Activated CD4-positive, alpha-beta T cell treated with anti-CD3 and anti-CD28 coated beads, Interleukin-2, amount 50 U/mL, for 48 hours (primary cell): ENCODE measurements around the gene MEFV.
"Not testable (repeated sequence)": the region's sequence is repeated elsewhere in the genome, so short reads cannot be mapped to it uniquely, and the experiment has no call there.

Experiments used
- DNase-seq, 2 experiments: peaks; one replicate each; pipeline ENCODE4 v3.0.0-alpha.2; 2020

Gene MEFV, protein sequence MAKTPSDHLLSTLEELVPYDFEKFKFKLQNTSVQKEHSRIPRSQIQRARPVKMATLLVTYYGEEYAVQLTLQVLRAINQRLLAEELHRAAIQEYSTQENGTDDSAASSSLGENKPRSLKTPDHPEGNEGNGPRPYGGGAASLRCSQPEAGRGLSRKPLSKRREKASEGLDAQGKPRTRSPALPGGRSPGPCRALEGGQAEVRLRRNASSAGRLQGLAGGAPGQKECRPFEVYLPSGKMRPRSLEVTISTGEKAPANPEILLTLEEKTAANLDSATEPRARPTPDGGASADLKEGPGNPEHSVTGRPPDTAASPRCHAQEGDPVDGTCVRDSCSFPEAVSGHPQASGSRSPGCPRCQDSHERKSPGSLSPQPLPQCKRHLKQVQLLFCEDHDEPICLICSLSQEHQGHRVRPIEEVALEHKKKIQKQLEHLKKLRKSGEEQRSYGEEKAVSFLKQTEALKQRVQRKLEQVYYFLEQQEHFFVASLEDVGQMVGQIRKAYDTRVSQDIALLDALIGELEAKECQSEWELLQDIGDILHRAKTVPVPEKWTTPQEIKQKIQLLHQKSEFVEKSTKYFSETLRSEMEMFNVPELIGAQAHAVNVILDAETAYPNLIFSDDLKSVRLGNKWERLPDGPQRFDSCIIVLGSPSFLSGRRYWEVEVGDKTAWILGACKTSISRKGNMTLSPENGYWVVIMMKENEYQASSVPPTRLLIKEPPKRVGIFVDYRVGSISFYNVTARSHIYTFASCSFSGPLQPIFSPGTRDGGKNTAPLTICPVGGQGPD

DNA sequence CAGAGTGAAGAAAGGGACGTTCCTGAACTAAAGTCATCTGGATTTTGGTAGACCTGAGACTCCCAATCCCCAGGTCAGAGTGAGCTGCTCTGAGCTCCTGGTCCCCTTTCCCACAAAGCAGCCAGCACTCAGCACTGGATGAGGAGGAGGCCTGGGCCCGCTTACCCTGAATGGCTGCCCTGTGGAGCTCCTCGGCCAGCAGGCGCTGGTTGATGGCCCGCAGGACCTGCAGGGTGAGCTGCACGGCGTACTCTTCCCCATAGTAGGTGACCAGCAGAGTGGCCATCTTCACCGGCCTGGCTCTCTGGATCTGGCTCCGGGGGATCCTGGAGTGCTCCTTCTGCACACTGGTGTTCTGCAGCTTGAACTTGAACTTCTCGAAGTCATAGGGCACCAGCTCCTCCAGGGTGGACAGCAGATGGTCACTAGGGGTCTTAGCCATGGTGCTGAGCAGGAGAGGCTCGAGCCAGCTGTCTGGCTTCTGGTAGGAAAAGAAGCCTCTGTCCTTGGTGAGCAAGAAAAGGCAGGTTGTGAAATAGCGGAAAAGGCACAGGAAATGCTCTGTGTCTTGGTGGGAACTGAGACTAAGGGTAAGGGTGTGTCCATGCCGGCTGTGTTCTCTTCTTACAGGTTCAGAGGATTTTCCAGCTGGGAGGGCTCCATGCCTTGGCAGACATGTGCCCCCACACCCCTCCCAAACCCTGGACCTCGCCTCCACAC is at the start of gene MEFV:
TSS of gene MEFV (minus strand) at position 488 of the 720 bp plus-strand sequence. CDS start at position 442, 46 bp downstream.
- no peak for DNase-seq

GRCh38 chr16:3306078-3306477 is 49.6 kb upstream of the MEFV start:
- DNase-seq, result no peak

DNA sequence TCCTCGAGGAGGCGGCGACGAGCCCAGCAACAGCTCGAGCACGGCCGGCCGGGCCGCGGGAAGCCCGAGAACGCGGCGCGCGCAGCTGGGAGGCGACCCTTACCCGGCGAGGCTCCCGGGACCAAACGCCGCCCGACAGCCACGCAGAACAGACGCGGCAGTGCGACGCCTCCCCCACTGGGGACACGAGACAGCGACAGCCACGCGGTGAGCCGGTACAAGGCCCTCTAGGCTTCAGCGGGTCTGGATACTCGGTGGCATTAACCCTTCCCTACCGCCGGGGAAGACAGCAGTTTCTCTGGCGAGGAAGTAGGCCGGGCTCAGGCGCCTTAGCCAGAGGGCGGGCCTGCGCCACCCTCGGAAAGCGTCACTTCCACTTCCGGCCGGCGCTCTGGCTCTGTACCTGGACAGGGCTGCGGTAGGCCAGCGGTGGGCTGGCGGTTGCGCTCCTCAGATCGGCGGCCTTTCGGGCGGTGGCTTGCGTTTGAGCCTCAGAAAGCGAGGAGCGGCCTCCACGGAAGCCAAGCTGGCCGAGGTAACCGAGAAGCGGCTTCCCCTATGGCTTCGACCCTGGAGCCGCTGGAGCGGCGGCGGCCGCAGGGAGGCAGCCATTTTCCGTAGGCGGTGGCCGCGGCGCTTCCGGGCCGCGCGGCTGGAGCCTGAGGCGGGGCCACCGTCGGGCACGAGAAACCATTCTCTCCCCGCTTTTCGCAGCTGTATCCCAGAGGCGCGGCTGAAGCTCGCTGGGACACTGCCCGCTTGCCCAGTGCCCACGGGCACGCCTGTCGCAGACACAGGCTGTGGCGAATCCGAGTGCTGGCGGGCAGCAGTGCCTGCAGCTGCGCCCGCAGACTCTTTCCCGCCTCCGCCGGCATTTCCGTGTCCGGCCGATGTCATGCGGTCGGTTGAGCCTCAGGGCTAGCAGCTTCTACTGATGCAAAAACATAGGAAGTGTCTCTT is 49.0 kb upstream of the MEFV start, which contains the start of the genes TIGD7 and ZNF75A:
TSS of gene TIGD7 (minus strand) at position 322 of the 960 bp plus-strand sequence. CDS start 4,816 bp downstream, outside the sequence.
TSS of gene ZNF75A (plus strand) at position 389 of the 960 bp plus-strand sequence. CDS start 2,932 bp downstream, outside the sequence.
- DNase-seq, result peak; percentile 80 to 84

DNA sequence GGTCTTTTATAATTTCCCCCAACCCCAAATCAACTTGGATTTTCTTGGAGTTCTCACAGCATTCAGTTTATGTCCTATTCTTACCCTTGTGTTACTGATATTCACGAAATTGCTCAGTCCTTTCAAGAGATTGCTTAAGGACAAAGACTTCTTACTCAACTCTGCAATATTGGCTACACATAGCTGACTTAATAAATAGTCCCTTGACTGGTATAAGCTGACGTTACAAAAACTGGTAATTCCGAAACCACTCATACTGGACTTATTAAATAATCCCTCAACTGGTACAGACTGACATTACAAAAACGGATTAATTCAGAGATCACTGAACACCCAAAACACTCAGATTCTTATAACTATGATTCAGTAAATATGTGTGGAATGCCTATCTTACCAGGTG is 47.9 kb upstream of the MEFV start:
- no peak for DNase-seq

DNA sequence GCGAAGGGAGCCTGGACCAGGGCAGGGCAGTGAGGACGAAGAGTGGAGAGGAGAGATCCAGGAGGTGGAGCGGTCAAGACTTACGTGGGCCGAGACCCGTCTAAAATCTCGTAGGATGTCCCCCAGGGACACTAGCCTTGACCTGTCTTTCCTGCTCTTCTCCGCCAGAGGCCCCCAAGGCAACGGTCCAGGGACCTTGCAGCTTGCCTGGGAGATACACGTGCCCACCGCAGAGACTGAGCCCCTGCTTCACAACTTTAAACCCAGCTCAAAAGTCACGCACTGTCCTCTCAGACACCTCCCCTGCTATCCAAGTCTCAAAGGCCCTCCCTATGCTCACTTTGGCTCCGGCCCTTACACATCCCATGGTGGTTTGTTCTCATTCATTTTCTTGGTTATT is 39.4 kb upstream of the MEFV start:
- DNase-seq, result no peak

GRCh38 chr16:3295209-3295608 is 38.8 kb upstream of the MEFV start:
- DNase-seq, result no peak

- DNase-seq, result no peak
These were observed 36.2 kb upstream of the MEFV start for GRCh38 chr16:3292604-3293003.

DNA sequence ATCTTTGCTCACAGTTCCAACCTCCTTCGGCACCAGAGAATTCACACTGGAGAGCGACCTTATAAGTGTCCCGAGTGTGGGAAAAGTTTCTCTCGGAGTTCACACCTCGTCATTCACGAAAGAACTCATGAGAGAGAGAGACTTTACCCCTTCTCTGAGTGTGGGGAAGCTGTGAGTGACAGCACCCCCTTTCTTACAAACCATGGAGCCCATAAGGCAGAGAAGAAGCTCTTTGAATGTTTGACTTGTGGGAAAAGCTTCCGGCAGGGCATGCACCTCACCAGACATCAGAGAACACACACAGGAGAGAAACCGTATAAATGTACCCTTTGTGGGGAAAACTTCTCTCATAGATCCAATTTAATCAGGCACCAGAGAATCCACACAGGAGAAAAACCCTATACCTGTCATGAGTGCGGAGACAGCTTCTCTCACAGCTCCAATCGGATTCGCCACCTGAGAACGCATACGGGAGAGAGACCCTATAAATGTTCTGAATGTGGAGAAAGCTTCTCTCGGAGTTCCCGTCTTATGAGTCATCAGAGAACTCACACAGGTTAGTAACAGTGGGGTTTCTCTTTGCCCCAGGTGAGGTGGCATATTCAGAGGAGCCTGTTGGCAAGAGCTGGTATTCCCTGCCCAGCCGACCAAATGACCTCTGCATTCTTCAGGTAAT is 33.7 kb upstream of the MEFV start:
- DNase-seq, result no peak

DNA sequence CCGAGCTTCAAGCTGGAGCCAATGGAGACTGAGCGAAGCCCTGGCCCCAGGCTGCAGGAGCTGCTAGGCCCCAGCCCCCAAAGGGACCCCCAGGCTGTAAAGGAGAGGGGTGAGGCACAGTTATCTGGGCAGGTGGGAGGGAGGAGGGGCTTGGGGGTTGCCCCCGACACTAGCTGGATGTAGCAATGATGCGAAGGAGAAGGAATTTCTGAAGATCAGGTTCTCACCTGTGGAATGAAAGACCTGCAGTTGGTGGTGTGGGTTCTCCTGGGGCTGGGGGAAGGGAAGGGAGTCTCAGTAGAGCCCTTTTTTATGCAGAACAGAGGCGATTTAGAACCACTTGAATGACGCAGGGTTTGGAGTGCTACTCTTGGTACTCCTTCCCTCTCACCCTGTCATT is 28.7 kb upstream of the MEFV start:
- DNase-seq, result no peak

DNA sequence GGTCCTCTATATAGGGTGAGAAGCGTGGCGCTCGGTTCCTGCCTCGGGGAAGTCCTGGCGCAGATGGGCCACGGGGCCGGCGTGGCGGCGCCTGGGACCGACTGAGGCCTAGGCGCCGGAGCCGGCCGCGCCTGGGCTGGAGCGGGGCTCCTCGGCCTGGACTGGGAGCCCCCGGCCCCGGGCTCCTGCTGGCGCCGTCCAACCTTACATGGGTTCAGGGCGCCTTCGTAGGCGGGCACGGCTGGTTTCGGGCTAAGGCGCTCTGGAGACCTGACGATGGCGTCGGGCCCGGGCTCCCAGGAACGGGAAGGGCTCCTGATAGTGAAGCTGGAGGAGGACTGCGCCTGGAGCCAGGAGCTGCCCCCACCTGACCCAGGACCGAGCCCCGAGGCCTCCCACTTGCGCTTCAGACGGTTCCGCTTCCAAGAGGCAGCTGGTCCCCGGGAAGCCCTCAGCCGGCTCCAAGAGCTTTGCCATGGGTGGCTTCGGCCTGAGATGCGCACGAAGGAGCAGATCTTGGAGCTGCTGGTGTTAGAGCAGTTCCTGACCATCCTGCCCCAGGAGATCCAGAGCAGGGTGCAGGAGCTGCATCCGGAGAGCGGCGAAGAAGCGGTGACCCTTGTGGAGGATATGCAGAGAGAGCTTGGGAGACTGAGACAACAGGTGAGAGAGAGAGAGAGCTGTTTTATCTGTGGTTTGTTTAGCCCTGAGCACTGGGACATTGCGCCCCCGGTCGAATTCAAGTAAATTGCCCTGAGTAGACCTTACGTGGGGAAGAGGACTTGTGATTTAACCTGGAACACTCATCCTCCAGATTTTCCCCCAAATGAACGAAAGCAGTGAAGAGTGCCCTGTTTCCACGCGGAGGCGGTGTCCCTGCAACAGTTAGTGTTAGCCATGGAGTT is 27.4 kb upstream of the MEFV start:
- DNase-seq, result no peak

GRCh38 chr16:3282730-3283542 is 26.5 kb upstream of the MEFV start, which contains the start of gene ZNF263:
Gene ZNF263, plus strand, starts transcription at chr16:3283491. Its CDS starts 328 bp downstream, at chr16:3283819.
- DNase-seq, result peak; percentile 92 to 95

DNA sequence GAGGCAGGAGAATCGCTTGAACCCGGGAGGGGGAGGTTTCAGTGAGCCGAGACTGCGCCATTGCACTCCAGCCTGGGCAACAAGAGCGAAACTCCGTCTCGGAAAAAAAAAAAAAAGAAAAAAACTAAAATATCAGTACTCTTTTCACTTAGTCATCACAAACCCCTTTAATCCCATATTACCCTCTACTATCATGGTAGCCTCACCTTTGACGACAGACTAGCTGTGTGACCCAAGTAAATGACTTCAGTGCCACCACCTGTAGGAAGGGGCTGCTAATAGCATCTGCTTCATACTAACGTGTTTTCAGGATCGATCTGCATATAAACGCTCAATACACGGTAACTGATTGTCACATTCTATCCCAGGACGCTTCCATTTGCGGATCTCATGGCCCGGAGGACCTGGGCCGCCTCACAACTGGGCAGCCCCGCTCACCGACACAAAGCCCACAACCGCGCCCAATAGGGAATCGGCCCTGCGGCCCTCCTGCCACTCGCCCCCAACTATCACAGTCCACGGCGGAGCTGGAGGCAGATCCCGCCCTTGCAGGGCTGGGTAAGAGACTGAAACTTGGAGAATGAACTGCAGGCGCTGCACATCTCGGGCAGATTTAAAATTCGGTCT is 25.8 kb upstream of the MEFV start:
- no peak for DNase-seq

DNA sequence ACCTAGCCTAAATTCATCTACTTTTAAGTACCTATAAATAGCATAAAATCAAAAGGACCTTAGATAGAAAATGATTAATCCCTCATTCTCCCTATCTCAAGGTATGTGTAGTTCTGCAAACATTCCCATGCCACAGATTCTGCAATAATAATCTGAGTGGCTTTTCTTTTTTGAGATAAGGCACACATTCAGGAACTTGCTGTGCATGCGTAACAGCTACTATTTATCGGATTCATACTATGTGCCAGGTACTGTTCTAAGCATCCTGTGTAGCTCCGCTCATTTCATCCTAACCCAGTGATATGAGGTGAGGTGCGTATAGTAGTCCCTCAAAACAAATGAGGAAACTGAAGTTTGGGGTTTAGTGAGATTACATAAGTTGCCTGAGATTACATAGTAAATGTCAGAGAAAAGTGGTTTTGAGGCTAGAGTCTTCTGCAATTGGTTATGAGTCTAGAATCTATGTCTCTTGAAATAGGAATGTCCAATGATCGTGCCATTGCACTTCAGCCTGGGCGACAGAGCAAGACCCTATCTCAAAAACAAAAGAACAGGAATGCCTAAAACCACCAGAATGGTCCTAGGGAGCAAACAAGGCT is 24.9 kb upstream of the MEFV start:
- DNase-seq, result no peak

DNA sequence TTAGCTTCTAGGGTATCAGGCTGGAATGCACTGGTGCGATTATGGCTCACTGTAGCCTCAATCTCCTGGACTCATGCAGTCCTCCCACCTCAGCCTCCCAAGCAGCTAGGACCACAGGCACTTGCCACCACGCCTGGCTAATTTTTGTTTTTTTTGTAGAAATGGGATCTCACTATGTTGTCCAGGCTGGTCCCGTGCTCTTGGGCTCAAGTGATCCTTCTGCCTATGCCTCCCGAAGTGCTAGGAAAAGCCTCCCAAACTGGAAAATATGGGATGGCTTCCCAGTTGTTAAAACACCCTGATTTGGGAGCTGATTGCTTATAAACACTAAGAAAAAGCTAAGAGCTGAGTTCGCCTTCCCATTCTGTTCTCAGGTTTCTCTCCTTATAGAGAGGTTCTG is 20.2 kb upstream of the MEFV start:
- DNase-seq, result no peak

DNA sequence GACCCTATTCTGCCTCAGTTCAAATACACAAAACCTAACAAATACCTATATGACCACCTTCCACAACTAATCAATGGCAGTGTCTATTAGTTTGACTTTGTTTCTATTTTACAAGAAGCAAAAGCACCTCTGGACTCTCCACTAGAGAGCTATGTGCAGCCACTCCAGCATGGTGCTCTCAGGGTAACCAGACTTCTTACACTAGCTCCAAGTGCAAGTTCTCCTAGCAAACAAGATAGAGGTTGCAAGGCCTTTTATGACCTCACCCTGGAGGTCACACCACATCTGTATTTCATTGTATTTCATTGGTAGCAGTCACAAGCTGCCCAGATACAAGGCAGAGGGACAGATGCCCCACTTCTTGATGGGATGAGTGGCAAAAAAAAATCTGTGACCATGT is 18.5 kb upstream of the MEFV start:
- DNase-seq, result no peak

GRCh38 chr16:3274490-3274889 is 18.1 kb upstream of the MEFV start:
- DNase-seq, result no peak

- DNase-seq, result not testable (repeated sequence)
These were observed 14.8 kb upstream of the MEFV start for GRCh38 chr16:3271281-3271680.

DNA sequence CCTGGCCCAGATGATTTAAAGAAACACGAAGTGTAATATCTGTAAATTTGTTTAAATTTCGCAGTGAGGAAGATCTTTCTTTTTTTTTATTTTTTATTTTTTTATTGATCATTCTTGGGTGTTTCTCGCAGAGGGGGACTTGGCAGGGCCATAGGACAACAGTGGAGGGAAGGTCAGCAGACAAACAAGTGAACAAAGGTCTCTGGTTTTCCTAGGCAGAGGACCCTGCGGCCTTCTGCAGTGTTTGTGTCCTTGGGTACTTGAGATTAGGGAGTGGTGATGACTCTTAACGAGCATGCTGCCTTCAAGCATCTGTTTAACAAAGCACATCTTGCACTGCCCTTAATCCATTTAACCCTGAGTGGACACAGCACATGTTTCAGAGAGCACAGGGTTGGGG is 14.3 kb upstream of the MEFV start:
- not testable (repeated sequence) for DNase-seq
